SK-N-SH (cell line): ENCODE data around the gene VAV1. TPM values are rescaled to one million over a fixed set of nuclear protein-coding genes. Genes with fewer than 3 reads are reported as not detected.

Source experiments
- CTCF ChIA-PET: fragments of 300-600, 350-600 bp; formaldehyde crosslinking; extraction: SDS; loops from one replicate; lab custom pipeline; 2021; lab: Yijun Ruan, JAX
- POLR2A ChIA-PET: fragments of 350-600 bp; sonication (Branson Sonifier 250); formaldehyde crosslinking; extraction: SDS; loops from one replicate; lab custom pipeline; 2020; ENCODE audit warnings: antibody characterized with exemption, inconsistent platforms; lab: Yijun Ruan, JAX
- DNase-seq: peaks from one replicate; pipeline ENCODE4 v3.0.0; 2012
- H2AFZ ChIP-seq: fragments of 200-600 bp; sonication (generic); 2 replicates; pipeline ENCODE4 v1.8.1; 2016; ENCODE audit warnings: antibody characterized with exemption, mild to moderate bottlenecking, low read depth
- H3F3A ChIP-seq: fragments of 200-600 bp; sonication (generic); replicated peaks from 2 replicates; pipeline ENCODE3; 2016; ENCODE audit warnings: antibody characterized with exemption, mild to moderate bottlenecking; ENCODE audit not compliant: insufficient read depth
- H3K27ac ChIP-seq, 2 experiments: fragments of 200-500 bp in 1 of 2; fragments of 200-600 bp in 1 of 2; sonication (Bioruptor generic) in 1 of 2; sonication (generic), shearing (Covaris generic) in 1 of 2; 2 replicates each; pipeline versions ENCODE4 v1.5.1 to v1.6.1; 2014 to 2016; ENCODE audit warnings: low read depth in 2 of 2, inconsistent platforms in 1 of 2, low read length in 1 of 2, mild to moderate bottlenecking in 1 of 2, mixed read lengths in 1 of 2
- H3K27me3 ChIP-seq: fragments of 200-600 bp; sonication (generic), shearing (Covaris generic); 2 replicates; pipeline ENCODE4 v1.6.1; 2016; ENCODE audit warnings: mixed run types; ENCODE audit not compliant: insufficient read depth
- H3K36me3 ChIP-seq, 2 experiments: fragments of 200-500 bp in 1 of 2; fragments of 200-600 bp in 1 of 2; sonication (Bioruptor generic) in 1 of 2; sonication (generic) in 1 of 2; replicated peaks in 1 of 2; 2 replicates each; pipeline versions ENCODE3 to v1.5.1; 2014 to 2016; ENCODE audit warnings: low read length in 1 of 2, mild to moderate bottlenecking in 1 of 2; ENCODE audit not compliant: insufficient read depth in 2 of 2, control insufficient read depth in 1 of 2
- H3K4me1 ChIP-seq, 2 experiments: fragments of 200-500 bp in 1 of 2; fragments of 200-600 bp in 1 of 2; sonication (Bioruptor generic) in 1 of 2; sonication (generic), shearing (Covaris generic) in 1 of 2; 2 replicates each; pipeline versions ENCODE4 v1.5.1 to v1.6.1; 2014 to 2016; ENCODE audit warnings: low read depth in 1 of 2, low read length in 1 of 2, mixed run types in 1 of 2; ENCODE audit not compliant: insufficient read depth in 2 of 2, control insufficient read depth in 1 of 2
- H3K4me2 ChIP-seq: fragments of 200-600 bp; sonication (generic), shearing (Covaris generic); 2 replicates; pipeline ENCODE4 v1.6.1; 2017; ENCODE audit warnings: mixed run types
- H3K4me3 ChIP-seq, 2 experiments: fragments of 200-500 bp in 1 of 2; fragments of 200-600 bp in 1 of 2; sonication (Bioruptor generic) in 1 of 2; sonication (generic), shearing (Covaris generic) in 1 of 2; 2 replicates each; pipeline versions ENCODE4 v1.5.1 to v1.8.1; 2014 to 2016; ENCODE audit warnings: low read depth in 2 of 2, inconsistent platforms in 1 of 2, low read length in 1 of 2, mild to moderate bottlenecking in 1 of 2, mixed read lengths in 1 of 2, moderate library complexity in 1 of 2
- H3K79me2 ChIP-seq: fragments of 200-600 bp; sonication (generic); 2 replicates; pipeline ENCODE4 v1.8.1; 2017; ENCODE audit warnings: mild to moderate bottlenecking; ENCODE audit not compliant: insufficient read depth
- H3K9ac ChIP-seq: fragments of 200-600 bp; sonication (generic); 2 replicates; pipeline ENCODE4 v1.6.1; 2017; ENCODE audit warnings: mixed run types
- H3K9me2 ChIP-seq: fragments of 200-600 bp; sonication (generic); 2 replicates; pipeline ENCODE4 v1.6.1; 2017; ENCODE audit warnings: mixed run types
- H3K9me3 ChIP-seq: fragments of 200-600 bp; sonication (generic); 2 replicates; pipeline ENCODE4 v1.6.1; 2017; ENCODE audit warnings: mixed run types, mild to moderate bottlenecking, moderate library complexity
- H4K20me1 ChIP-seq: fragments of 200-600 bp; sonication (generic); 2 replicates; pipeline ENCODE4 v1.6.1; 2017; ENCODE audit warnings: mild to moderate bottlenecking, mixed run types; ENCODE audit not compliant: insufficient read depth
- CHD2 ChIP-seq: fragments of 150-350 bp; IDR thresholded peaks from 2 replicates; pipeline ENCODE4 v1.6.1; 2018; ENCODE audit warnings: low read length; ENCODE audit not compliant: partially characterized antibody
- EP300 ChIP-seq, 2 experiments: IDR thresholded peaks; 2 replicates each; pipeline versions ENCODE4 v1.4.0 to v1.6.1; 2012; ENCODE audit warnings: borderline replicate concordance in 1 of 2, low read depth in 1 of 2, low read length in 1 of 2
- FOXJ3 ChIP-seq: sonication (generic); formaldehyde crosslinking; IDR thresholded peaks from 2 replicates; pipeline ENCODE4 v1.5.1; 2020; ENCODE audit warnings: mild to moderate bottlenecking, missing genetic modification reagents
- FOXM1 ChIP-seq: IDR thresholded peaks from 2 replicates; pipeline ENCODE4 v1.4.0; 2012; ENCODE audit warnings: low read depth, mild to moderate bottlenecking
- GATA2 ChIP-seq: sonication (generic); formaldehyde crosslinking; IDR thresholded peaks from 2 replicates; pipeline ENCODE4 v1.5.0; 2020; ENCODE audit warnings: mild to moderate bottlenecking, missing genetic modification reagents
- MEF2A ChIP-seq: IDR thresholded peaks from 2 replicates; pipeline ENCODE4 v1.4.0; 2012; ENCODE audit warnings: low read depth, borderline replicate concordance
- POLR2AphosphoS5 ChIP-seq: IDR thresholded peaks from 2 replicates; pipeline ENCODE4 v1.6.1; 2012; ENCODE audit warnings: low read depth, low read length
- RAD21 ChIP-seq: IDR thresholded peaks from 2 replicates; pipeline ENCODE4 v1.6.1; 2012; ENCODE audit warnings: mild to moderate bottlenecking, low read length
- RCOR1 ChIP-seq: fragments of 150-350 bp; IDR thresholded peaks from 2 replicates; pipeline ENCODE4 v1.6.1; 2017; ENCODE audit warnings: antibody characterized with exemption, low read length
- RFX5 ChIP-seq: IDR thresholded peaks from 2 replicates; pipeline ENCODE4 v1.6.1; 2012; ENCODE audit warnings: mild to moderate bottlenecking, improper control_type of control experiment, low read length
- RXRA ChIP-seq: IDR thresholded peaks from 2 replicates; pipeline ENCODE4 v1.4.0; 2012; ENCODE audit warnings: low read depth, mild to moderate bottlenecking, borderline replicate concordance
- TAF1 ChIP-seq: IDR thresholded peaks from 2 replicates; pipeline ENCODE4 v1.6.1; 2012; ENCODE audit warnings: low read depth, mild to moderate bottlenecking, low read length, moderate library complexity, borderline replicate concordance
- TCF12 ChIP-seq: IDR thresholded peaks from 2 replicates; pipeline ENCODE4 v1.4.0; 2012
- TEAD4 ChIP-seq: IDR thresholded peaks from 2 replicates; pipeline ENCODE4 v1.4.0; 2012; ENCODE audit warnings: mild to moderate bottlenecking, borderline replicate concordance; ENCODE audit not compliant: insufficient read depth
- USF1 ChIP-seq: IDR thresholded peaks from 2 replicates; pipeline ENCODE4 v1.4.0; 2012; ENCODE audit warnings: low read depth, borderline replicate concordance
- WGBS: methylation state at CpG from one replicate; pipeline ENCODE4 v1.1.6; 2017; ENCODE audit warnings: low lambda C conversion rate; 5-methylcytosine and 5-hydroxymethylcytosine counted together
- polyA plus RNA-seq, 3 experiments: library from polyadenylated mRNA; depleted of rRNA; stranded (reverse); fragments of >200 nt; gene quantifications; 2 replicates each; pipeline ENCODE4 v1.2.3, GENCODE V29; 2012
- TF ChIP-seq, protein P1 (sequence below): IDR thresholded peaks from 2 replicates; pipeline ENCODE4 v1.6.1; 2012; ENCODE audit warnings: mild to moderate bottlenecking, low read depth, low read length, moderate library complexity
- TF ChIP-seq, protein P2 (sequence below): IDR thresholded peaks from 2 replicates; pipeline ENCODE4 v1.4.0; 2012; ENCODE audit warnings: low read depth

The VAV1 gene
- polyA plus RNA-seq, 1 of the 3 experiments (the other 2 are of a cell fraction): 0.02 TPM

GRCh38 chr19:6864325-6864940 is 91.9 kb downstream of the VAV1 start:
- no peak overlapping the region for H3K4me2 ChIP-seq
- no peaks in the 10 kb centered on the region for H4K20me1 ChIP-seq
- no peak overlapping the region for H3K27ac ChIP-seq
- no peaks in the 10 kb centered on the region for H3F3A ChIP-seq
- H3K36me3 ChIP-seq: no peaks in the 10 kb centered on the region
- no peak overlapping the region for H3K9ac ChIP-seq
- H3K9me3 ChIP-seq: no peaks in the 10 kb centered on the region
- H3K79me2 ChIP-seq: no peaks in the 10 kb centered on the region
- DNase-seq: no peak
- ChIA-PET POLR2A (interaction anchor here (0.6 kb wide), 1 partner anchor 8 kb away, joined by 3 read pairs; no protein-coding TSS in a partner anchor), CTCF (interaction anchor here (0.7 to 3.5 kb wide), 17 partner anchors 11 to 347 kb away, joined by 3 to 24 read pairs (median 4); partner anchors contain the start of gene GPR108)
- WGBS: 23% methylated on average over 9 of the region's 9 CpGs
- no peaks in the 10 kb centered on the region for H3K9me2 ChIP-seq
- H3K4me3 ChIP-seq: no peak overlapping the region
- no peak overlapping the region for H2AFZ ChIP-seq
- no peaks in the 10 kb centered on the region for H3K4me1 ChIP-seq
- no peak for TF ChIP-seq RFX5
- TF ChIP-seq CHD2: no peak
- no peak for TF ChIP-seq EP300 (IDR thresholded peaks at IDR 0.05; ENCODE audit: borderline replicate concordance in 1 of 2, low read depth in 1 of 2, low read length in 1 of 2)
- TF ChIP-seq RXRA: no peak
- no peak for TF ChIP-seq POLR2AphosphoS5
- TF ChIP-seq, protein P1, sequence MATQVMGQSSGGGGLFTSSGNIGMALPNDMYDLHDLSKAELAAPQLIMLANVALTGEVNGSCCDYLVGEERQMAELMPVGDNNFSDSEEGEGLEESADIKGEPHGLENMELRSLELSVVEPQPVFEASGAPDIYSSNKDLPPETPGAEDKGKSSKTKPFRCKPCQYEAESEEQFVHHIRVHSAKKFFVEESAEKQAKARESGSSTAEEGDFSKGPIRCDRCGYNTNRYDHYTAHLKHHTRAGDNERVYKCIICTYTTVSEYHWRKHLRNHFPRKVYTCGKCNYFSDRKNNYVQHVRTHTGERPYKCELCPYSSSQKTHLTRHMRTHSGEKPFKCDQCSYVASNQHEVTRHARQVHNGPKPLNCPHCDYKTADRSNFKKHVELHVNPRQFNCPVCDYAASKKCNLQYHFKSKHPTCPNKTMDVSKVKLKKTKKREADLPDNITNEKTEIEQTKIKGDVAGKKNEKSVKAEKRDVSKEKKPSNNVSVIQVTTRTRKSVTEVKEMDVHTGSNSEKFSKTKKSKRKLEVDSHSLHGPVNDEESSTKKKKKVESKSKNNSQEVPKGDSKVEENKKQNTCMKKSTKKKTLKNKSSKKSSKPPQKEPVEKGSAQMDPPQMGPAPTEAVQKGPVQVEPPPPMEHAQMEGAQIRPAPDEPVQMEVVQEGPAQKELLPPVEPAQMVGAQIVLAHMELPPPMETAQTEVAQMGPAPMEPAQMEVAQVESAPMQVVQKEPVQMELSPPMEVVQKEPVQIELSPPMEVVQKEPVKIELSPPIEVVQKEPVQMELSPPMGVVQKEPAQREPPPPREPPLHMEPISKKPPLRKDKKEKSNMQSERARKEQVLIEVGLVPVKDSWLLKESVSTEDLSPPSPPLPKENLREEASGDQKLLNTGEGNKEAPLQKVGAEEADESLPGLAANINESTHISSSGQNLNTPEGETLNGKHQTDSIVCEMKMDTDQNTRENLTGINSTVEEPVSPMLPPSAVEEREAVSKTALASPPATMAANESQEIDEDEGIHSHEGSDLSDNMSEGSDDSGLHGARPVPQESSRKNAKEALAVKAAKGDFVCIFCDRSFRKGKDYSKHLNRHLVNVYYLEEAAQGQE: no peak
- TF ChIP-seq FOXJ3 (CRISPR knock-in tag): no peak
- TF ChIP-seq TAF1: no peak
- no peak for TF ChIP-seq TCF12
- TF ChIP-seq MEF2A: no peak
- TF ChIP-seq RCOR1: no peak
- no peak for TF ChIP-seq FOXM1
- TF ChIP-seq, protein P2, sequence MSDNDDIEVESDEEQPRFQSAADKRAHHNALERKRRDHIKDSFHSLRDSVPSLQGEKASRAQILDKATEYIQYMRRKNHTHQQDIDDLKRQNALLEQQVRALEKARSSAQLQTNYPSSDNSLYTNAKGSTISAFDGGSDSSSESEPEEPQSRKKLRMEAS: no peak
- TF ChIP-seq USF1: no peak
- no peak for TF ChIP-seq TEAD4
- TF ChIP-seq RAD21: no peak
- no peak for TF ChIP-seq GATA2 (CRISPR knock-in tag)
- H3K27me3 ChIP-seq: peaks cover 56% of the 10 kb centered on the region; the same call in 1 of the 2 replicates
